ENCODE results near the gene TACR2. TPM values are rescaled to one million over a fixed set of nuclear protein-coding genes. Genes with fewer than 3 reads are reported as not detected.
A peak's percentile ranks its signal among the peaks of the same experiment; 100 is the strongest.

TACR2 gene
- total and polyA plus RNA-seq, 7 donors: 6.0 to 184 (median 162) TPM; not detected in 1

DNA sequence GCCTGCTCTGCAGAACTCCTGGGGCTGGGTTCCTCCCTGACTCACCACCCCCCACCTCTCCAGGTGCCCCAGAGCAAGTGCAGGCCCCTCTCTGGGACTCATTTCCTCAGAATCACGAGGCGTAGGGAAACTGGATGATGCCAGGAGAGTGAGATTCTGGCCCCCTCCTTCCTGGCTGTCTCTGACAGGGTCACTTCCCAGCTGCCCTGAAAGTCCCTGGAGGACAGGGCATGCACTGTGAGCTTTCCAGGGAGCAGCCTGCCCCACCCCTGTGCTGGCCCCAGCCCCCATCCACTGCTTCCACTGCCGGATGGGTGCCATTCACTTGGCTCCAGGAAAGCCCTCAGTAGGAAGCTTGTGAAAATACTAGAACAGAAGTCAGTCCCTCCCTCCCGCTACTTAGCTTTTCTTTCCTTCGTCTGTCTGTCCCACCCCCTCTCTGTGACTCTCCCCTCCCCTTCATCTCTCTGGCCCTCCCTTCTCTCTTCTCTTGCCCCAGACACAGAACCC lies 10.4 kb downstream of the TACR2 start:
- TF ChIP-seq, protein P1, sequence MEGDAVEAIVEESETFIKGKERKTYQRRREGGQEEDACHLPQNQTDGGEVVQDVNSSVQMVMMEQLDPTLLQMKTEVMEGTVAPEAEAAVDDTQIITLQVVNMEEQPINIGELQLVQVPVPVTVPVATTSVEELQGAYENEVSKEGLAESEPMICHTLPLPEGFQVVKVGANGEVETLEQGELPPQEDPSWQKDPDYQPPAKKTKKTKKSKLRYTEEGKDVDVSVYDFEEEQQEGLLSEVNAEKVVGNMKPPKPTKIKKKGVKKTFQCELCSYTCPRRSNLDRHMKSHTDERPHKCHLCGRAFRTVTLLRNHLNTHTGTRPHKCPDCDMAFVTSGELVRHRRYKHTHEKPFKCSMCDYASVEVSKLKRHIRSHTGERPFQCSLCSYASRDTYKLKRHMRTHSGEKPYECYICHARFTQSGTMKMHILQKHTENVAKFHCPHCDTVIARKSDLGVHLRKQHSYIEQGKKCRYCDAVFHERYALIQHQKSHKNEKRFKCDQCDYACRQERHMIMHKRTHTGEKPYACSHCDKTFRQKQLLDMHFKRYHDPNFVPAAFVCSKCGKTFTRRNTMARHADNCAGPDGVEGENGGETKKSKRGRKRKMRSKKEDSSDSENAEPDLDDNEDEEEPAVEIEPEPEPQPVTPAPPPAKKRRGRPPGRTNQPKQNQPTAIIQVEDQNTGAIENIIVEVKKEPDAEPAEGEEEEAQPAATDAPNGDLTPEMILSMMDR (IDR thresholded peaks at IDR 0.05): no peak
- TF ChIP-seq POLR2AphosphoS5 (IDR thresholded peaks at IDR 0.05) (peak in 2 of 4 donors; percentile 9 to 52), POLR2A (IDR thresholded peaks at IDR 0.05) (no peak)
- intact Hi-C loops (cut with DNase I): loop anchor here (10.0 kb wide), 1 partner anchor 228 kb away; the partner anchor contains the start of gene FAM241B
- no peaks in the 10 kb centered on the region for H3K27me3 ChIP-seq
- 32 to 39% methylated on average over 5 of the region's 5 CpGs for WGBS, 2 donors
- H3K9me3 ChIP-seq: no peaks in the 10 kb centered on the region
- peaks cover 14 to 52% (median 18%) of the 10 kb centered on the region in 4 donors for H3K36me3 ChIP-seq
- DNase-seq: no peak
- peaks cover 0 to 87% (median 74%) of the 10 kb centered on the region in 4 donors for H3K4me1 ChIP-seq
- H3K4me3 ChIP-seq: no peak overlapping the region
- H3K27ac ChIP-seq: peak overlapping the region; percentile 88 to 97 (median 94)

DNA sequence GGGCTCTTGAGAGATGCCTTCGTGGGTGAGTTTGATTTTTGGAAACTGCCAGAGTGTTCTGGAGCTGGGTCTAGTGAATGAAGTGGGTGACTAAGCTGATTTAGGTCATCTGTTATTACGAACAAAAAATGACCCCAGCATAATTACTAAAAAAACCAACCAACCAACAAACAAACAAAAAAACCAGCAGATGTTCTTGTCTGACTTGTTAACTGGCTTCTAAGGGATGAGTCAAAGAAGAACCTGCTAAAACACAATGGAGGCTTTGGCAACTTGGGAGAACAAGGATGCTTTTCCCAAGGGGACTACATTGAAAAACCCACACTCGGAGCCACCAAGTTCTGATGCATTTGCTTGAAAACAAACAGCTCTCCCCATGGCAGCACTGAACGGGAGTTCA lies 11.5 kb downstream of the TACR2 start:
- Histone ChIP-seq H3K4me1 (peaks cover 0 to 76% (median 64%) of the 10 kb centered on the region in 4 donors), H3K4me3 (no peak overlapping the region), H3K27ac (peak overlapping the region; percentile 88 to 97 (median 94)), H3K36me3 (peaks cover 14 to 62% (median 21%) of the 10 kb centered on the region in 4 donors), H3K9me3 (no peaks in the 10 kb centered on the region), H3K27me3 (no peaks in the 10 kb centered on the region)
- DNase-seq: no peak
- no peak for TF ChIP-seq POLR2AphosphoS5 (IDR thresholded peaks at IDR 0.05)
- intact Hi-C loops (cut with DNase I): loop anchor here (10.0 kb wide), 1 partner anchor 230 kb away; the partner anchor contains the start of gene FAM241B
- 81 to 83% methylated on average over 4 of the region's 4 CpGs for WGBS, 2 donors

DNA sequence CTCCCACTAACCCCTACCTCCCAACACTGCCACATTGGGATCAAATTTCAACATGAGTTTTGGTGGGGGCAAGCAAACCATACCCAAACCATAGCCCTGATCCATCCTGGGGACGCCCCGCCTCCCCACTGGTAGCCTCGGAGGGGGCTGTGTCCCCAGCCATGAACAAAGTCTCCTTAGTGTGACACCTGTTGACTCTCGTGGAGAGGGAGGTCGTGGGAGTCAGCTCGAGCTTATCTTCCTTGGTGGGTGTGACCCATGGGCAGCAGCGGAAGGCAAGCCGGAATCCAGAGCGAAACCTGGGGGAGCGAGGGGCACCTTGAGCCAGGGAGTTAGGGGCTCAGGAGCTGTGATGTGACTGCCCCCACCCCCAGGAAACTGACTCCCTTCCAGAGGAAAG lies 11.9 kb downstream of the TACR2 start:
- Histone ChIP-seq H3K27me3 (no peaks in the 10 kb centered on the region), H3K9me3 (no peaks in the 10 kb centered on the region), H3K4me1 (peaks cover 0 to 71% (median 63%) of the 10 kb centered on the region in 4 donors), H3K36me3 (peaks cover 14 to 64% (median 21%) of the 10 kb centered on the region in 4 donors), H3K4me3 (no peak overlapping the region), H3K27ac (peak overlapping the region; percentile 88 to 97 (median 94))
- intact Hi-C loops (cut with DNase I): loop anchor here (10.0 kb wide), 1 partner anchor 230 kb away; the partner anchor contains the start of gene FAM241B
- 87 to 91% methylated on average over 10 of the region's 10 CpGs for WGBS, 2 donors
- DNase-seq: no peak
- TF ChIP-seq, protein P1 (IDR thresholded peaks at IDR 0.05): no peak
- TF ChIP-seq POLR2A (IDR thresholded peaks at IDR 0.05): no peak
- TF ChIP-seq EP300 (IDR thresholded peaks at IDR 0.05): no peak
- no peak for TF ChIP-seq POLR2AphosphoS5 (IDR thresholded peaks at IDR 0.05)

DNA sequence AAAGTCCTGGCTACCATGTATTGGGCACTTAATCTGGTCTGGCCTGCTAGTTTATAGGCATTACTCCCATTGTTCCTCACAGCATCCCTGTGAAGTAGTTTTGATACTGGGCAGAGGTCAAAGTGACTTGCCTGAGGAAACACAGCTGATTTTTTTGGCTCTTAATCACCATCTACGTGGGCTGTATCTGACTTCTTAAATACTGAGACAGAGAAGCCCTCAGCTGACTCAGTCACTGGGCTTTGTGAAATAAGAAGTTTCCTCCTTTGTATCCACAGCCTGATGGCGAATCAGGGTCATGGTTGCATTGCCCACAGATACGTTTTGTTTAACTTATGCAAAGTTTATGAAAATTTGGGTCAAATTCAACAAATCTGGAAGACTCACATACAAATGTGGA lies 13.2 kb downstream of the TACR2 start:
- 72 to 76% methylated on average over 3 of the region's 3 CpGs for WGBS, 2 donors

DNA sequence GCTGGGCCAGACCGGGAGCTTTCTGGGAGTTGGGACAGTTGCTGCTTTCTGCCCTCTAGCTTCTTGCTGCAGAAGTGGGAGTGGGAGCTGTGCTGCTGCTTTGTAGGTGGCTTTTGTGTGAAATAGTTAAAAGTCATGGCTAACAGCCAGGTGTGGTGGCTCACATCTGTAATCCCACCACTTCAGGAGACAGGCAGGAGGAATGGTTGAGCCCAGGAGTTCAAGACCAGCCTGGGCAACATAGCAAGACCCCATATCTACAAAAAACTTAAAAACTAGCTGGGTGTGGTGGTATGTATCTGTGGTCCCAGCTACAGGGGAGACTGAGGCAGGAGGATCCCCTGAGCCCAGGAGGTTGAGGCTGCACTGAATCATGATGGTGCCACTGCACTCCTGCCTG lies 13.7 kb downstream of the TACR2 start:
- DNase-seq: no peak
- peaks cover 0 to 58% (median 52%) of the 10 kb centered on the region in 4 donors for H3K4me1 ChIP-seq
- TF ChIP-seq POLR2A (IDR thresholded peaks at IDR 0.05): no peak
- no peak for TF ChIP-seq EP300 (IDR thresholded peaks at IDR 0.05)
- TF ChIP-seq, protein P1 (IDR thresholded peaks at IDR 0.05): no peak
- peak in 1 of 4 donors; percentile 0 for TF ChIP-seq POLR2AphosphoS5 (IDR thresholded peaks at IDR 0.05)
- H3K36me3 ChIP-seq: peaks cover 14 to 81% (median 30%) of the 10 kb centered on the region in 4 donors
- no peak overlapping the region for H3K4me3 ChIP-seq
- no peaks in the 10 kb centered on the region for H3K9me3 ChIP-seq
- H3K27me3 ChIP-seq: no peaks in the 10 kb centered on the region
- WGBS, 2 donors: 46 to 82% methylated on average over 1 of the region's 1 CpG
- intact Hi-C loops (cut with DNase I): loop anchor here (10.0 kb wide), 1 partner anchor 232 kb away; the partner anchor contains the start of gene FAM241B
- H3K27ac ChIP-seq: peak overlapping the region; percentile 45 to 97 (median 90)

More for the DNA sequence above, 13.2 kb downstream of the TACR2 start:
- Histone ChIP-seq H3K9me3 (no peaks in the 10 kb centered on the region), H3K36me3 (peaks cover 14 to 76% (median 29%) of the 10 kb centered on the region in 4 donors), H3K27ac (peak overlapping the region; percentile 88 to 97 (median 94)), H3K4me3 (no peak overlapping the region), H3K4me1 (peaks cover 0 to 62% (median 56%) of the 10 kb centered on the region in 4 donors), H3K27me3 (no peaks in the 10 kb centered on the region)
- TF ChIP-seq EP300 (IDR thresholded peaks at IDR 0.05) (peak in 1 of 4 donors; percentile 20), POLR2AphosphoS5 (IDR thresholded peaks at IDR 0.05) (peak; percentile 26 to 85 (median 68)), POLR2A (IDR thresholded peaks at IDR 0.05) (no peak)
- intact Hi-C loops (cut with DNase I): loop anchor here (10.0 kb wide), 1 partner anchor 231 kb away; the partner anchor contains the start of gene FAM241B
- DNase-seq: no peak

Measured in sigmoid colon (tissue), 7 donors.